HUES6 (cell line): ENCODE data around the gene ECHDC3.

ENCODE experiments used
- H3K27ac ChIP-seq: 2 replicates; pipeline ENCODE4 v1.7.0; 2013; ENCODE audit warnings: low read depth, mild to moderate bottlenecking, low read length, inconsistent platforms
- H3K27me3 ChIP-seq: 2 replicates; pipeline ENCODE4 v1.6.1; 2013; ENCODE audit warnings: low read length; ENCODE audit not compliant: control insufficient read depth, insufficient read depth
- H3K36me3 ChIP-seq: 2 replicates; pipeline ENCODE4 v1.6.1; 2013; ENCODE audit warnings: low read length; ENCODE audit not compliant: control insufficient read depth, insufficient read depth
- H3K4me1 ChIP-seq: 2 replicates; pipeline ENCODE4 v1.6.1; 2013; ENCODE audit warnings: low read length; ENCODE audit not compliant: control insufficient read depth, insufficient read depth
- H3K4me3 ChIP-seq: 2 replicates; pipeline ENCODE4 v1.5.1; 2013; ENCODE audit warnings: low read depth, low read length
- H3K9ac ChIP-seq: one replicate; pipeline ENCODE4 v1.6.1; 2013; ENCODE audit warnings: mild to moderate bottlenecking, low read length
- H3K9me3 ChIP-seq: 2 replicates; pipeline ENCODE4 v1.6.1; 2013; ENCODE audit warnings: low read depth, low read length; ENCODE audit not compliant: control insufficient read depth, insufficient read depth

Gene ECHDC3

DNA sequence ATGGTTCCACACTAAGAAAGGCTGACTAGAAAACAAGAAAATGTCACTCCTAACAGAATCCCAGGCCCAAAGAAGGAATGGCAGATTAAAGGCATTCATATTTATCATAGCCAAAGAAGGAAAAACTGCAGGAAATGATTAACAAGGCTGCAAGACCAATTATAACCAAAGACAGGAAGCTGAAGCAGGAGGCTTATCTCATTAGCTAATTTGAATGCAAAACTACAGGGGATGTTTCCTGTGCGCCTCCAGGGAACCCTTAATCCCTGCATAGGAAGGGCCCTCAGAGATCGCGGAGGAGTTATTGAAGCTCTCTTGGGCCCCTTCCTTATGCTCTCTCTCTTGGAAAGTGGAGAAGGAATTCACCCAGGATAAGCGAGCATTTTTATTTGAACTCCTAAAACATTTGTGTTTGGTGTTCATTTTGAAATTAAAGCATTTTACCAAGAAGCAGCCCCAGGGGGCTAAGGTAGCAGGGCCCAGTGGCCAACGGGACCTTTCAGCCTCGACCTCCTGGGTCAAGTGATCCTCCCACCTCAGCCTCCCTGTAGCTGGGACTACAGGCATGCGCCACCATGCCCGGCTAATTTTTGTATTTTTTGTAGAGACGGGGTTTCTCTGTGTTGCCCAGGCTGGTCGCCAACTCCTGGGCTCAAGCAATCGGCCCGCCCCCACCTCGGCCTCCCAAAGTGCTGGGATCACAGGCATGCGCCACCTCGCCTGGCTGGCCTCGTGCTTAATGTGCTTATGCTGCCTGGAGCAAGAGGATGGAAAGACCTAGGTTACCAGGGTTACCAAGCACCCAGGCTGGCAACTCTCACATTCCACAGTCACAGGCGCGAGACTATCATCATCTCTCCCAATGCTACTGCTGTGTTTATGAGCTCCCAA lies 56.9 kb downstream of the ECHDC3 start:
- H3K9me3 ChIP-seq: no peaks in the 10 kb centered on the region
- H3K4me1 ChIP-seq: peaks cover 10% of the 10 kb centered on the region
- H3K27me3 ChIP-seq: no peaks in the 10 kb centered on the region
- H3K27ac ChIP-seq: peak overlapping the region; percentile 51; the same call in 1 of the 2 replicates
- H3K36me3 ChIP-seq: no peaks in the 10 kb centered on the region
- H3K9ac ChIP-seq: peak overlapping the region; percentile 30
- H3K4me3 ChIP-seq: no peak overlapping the region

DNA sequence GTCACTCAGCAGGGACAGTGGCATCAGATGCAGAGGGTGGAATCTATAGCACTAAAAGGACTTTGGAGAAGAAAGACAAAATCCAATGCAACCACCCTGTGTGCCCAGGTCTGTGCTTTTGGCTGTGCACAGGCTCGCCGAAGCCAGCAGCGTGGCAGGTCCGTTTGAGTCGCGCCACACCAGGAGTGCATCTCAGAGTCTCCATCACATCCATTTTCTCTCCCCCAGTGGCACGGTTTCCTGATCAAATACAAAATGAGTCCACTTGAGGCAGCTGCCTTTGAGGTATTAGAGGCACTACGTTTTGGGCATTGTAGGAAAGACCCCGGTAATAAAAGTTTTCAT lies 57.5 kb downstream of the ECHDC3 start:
- Histone ChIP-seq H3K36me3 (no peaks in the 10 kb centered on the region), H3K4me1 (peaks cover 10% of the 10 kb centered on the region), H3K27ac (no peak overlapping the region), H3K9me3 (no peaks in the 10 kb centered on the region), H3K27me3 (no peaks in the 10 kb centered on the region), H3K9ac (no peak overlapping the region), H3K4me3 (no peak overlapping the region)

DNA sequence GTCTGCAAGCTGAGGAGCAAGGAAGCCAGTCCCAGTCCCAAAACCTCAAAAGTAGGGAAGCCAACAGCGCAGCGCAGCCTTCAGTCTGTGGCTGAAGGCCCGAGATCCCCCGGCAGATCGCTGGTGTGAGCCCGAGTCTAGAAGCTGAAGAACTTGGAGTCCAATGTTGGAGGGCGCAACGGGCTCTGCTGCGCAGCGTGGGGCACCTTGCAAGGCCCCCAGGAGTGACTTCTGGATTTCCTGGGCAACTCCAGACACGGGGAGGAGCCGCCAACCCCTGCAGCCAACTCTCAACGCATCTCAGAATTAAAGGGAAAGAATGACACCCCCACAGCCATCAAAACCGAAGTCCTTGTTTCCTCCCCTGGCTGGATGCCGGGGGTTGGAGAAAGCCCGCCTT lies 62.2 kb downstream of the ECHDC3 start:
- peaks cover 4% of the 10 kb centered on the region; the same call in 1 of the 2 replicates for H3K4me1 ChIP-seq
- H3K4me3 ChIP-seq: no peak overlapping the region
- H3K27ac ChIP-seq: no peak overlapping the region
- no peaks in the 10 kb centered on the region for H3K27me3 ChIP-seq
- H3K9ac ChIP-seq: no peak overlapping the region
- no peaks in the 10 kb centered on the region for H3K36me3 ChIP-seq
- no peaks in the 10 kb centered on the region for H3K9me3 ChIP-seq

DNA sequence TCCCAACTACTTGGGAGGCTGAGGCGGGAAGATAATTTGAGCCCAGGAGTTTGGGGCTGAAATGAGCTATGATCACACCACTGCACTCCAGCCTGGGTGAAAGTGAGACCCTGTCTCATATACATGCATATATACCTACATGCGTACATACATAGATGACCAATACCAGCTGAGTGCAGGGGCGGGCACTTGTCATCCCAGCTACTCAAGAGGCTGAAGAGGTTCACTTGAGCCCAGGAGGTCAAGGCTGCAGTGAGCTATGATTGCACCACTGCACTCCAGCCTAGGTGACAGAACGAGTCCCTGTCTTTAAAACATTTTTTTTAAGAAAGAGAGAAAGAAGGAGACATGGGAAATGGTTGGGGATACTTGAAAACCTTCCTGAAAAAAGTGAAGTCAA lies 63.6 kb downstream of the ECHDC3 start:
- Histone ChIP-seq H3K4me1 (peaks cover 3% of the 10 kb centered on the region; the same call in 1 of the 2 replicates), H3K27ac (no peak overlapping the region), H3K9ac (no peak overlapping the region), H3K9me3 (no peaks in the 10 kb centered on the region), H3K27me3 (no peaks in the 10 kb centered on the region), H3K4me3 (no peak overlapping the region), H3K36me3 (no peaks in the 10 kb centered on the region)

DNA sequence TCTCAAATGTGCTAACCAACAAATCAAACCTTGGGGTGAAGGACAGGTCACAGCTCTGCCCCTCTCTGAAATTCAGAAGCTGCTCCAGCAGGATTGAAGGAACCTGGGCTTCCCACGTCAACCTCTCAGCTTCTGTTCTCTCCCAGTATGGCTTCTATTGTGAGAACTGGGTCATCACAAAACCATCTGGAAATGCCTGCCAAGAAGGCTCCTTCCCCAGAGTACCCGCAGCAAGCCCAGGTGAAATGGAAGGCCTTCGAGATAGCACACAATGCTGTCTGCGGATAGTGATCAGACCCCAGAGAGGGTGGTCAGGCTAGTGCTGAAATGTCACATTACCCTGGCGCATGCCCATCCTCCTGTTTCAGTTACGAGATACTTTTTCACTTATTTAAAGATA lies 64.5 kb downstream of the ECHDC3 start:
- H3K4me3 ChIP-seq: no peak overlapping the region
- H3K9ac ChIP-seq: no peak overlapping the region
- no peaks in the 10 kb centered on the region for H3K27me3 ChIP-seq
- no peak overlapping the region for H3K27ac ChIP-seq
- no peaks in the 10 kb centered on the region for H3K36me3 ChIP-seq
- peaks cover 3% of the 10 kb centered on the region; the same call in 1 of the 2 replicates for H3K4me1 ChIP-seq
- H3K9me3 ChIP-seq: no peaks in the 10 kb centered on the region

DNA sequence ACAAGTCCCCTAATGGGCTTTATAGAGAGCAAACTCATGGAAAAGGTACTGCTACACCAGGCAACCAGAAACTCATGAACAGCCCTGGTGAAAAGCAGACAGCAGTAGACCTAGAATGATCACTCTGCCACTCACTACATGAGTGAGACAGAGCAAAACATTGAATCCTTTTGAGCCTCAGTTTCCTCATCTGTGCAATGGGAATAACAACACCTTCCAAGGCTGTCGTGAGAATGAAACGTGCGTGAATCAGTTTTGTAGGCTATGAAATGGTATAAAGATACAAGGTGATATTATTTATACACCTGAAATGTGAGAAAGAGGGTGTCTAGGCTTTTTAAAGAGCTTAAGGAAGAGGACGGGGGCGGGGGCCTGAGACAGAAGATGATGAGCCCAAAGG lies 66.6 kb downstream of the ECHDC3 start:
- peaks cover 3% of the 10 kb centered on the region; the same call in 1 of the 2 replicates for H3K4me1 ChIP-seq

DNA sequence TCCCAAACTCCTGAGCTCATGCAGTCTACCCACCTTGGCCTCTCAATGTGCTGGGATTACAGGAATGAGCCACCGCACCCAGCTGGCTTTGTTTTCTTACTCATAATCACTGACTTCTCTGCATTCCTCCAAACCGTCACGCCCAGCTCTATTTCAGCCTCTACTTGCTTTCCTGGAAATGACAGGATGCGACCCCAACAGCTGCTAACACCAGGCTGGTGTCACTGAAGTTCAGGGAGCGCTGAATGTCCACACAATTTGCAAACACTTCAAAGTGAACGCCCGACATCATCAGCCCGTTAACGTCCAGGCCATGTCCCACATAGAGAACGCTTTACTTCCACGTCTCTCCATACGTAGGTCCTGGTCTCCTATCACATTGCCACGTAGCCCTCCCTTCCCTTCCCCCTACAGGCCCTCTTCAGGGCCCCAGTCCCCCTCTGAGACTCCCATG lies 68.2 kb downstream of the ECHDC3 start:
- H3K4me1 ChIP-seq: peaks cover 9% of the 10 kb centered on the region
- H3K27me3 ChIP-seq: no peaks in the 10 kb centered on the region
- H3K36me3 ChIP-seq: no peaks in the 10 kb centered on the region
- no peak overlapping the region for H3K9ac ChIP-seq
- no peak overlapping the region for H3K27ac ChIP-seq
- no peaks in the 10 kb centered on the region for H3K9me3 ChIP-seq
- no peak overlapping the region for H3K4me3 ChIP-seq

More for the DNA sequence above, 66.6 kb downstream of the ECHDC3 start:
- Histone ChIP-seq H3K4me3 (no peak overlapping the region), H3K27me3 (no peaks in the 10 kb centered on the region), H3K36me3 (no peaks in the 10 kb centered on the region), H3K27ac (no peak overlapping the region), H3K9ac (no peak overlapping the region), H3K9me3 (no peaks in the 10 kb centered on the region)

DNA sequence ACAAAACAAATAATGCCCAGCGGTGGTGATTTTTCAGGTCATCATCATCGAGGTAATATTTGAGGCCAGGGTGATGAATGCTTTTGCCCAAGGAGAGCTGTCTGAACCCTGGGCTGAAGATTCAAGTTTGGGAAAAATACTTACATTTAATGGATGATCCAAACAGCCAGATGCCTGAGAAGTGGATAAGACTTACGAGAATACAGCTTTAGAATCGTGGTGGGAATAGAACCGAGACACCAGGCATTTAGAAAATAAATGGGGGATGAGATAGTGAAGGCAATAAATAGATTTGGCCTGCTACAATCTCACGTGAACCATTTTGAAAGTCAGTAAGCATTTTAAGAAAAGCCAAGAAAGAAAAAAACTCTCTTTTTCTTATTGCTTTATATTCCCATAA lies 68.8 kb downstream of the ECHDC3 start:
- Histone ChIP-seq H3K36me3 (no peaks in the 10 kb centered on the region), H3K9ac (no peak overlapping the region), H3K27me3 (no peaks in the 10 kb centered on the region), H3K4me1 (peaks cover 9% of the 10 kb centered on the region), H3K27ac (no peak overlapping the region), H3K4me3 (no peak overlapping the region), H3K9me3 (no peaks in the 10 kb centered on the region)

DNA sequence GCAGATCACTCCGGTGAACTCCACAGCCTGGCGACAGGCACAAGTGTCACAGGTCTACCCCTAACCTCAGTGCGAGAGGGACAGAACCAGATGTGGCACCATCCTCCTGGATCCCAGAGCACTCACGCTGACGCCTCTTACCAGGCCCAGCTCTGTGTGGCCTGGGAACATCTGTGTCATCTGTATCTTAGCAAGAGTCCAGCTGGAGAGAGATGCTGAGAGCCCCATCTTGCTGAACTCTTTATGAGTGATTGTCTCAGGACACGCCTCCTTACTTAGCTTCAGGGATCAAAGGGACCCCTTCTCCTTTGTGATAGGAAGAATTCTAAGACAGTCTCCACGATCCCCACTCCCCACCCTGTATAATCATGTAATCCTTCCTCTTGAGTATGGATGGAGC lies 71.0 kb downstream of the ECHDC3 start:
- H3K36me3 ChIP-seq: no peaks in the 10 kb centered on the region
- no peak overlapping the region for H3K4me3 ChIP-seq
- H3K27ac ChIP-seq: no peak overlapping the region
- H3K27me3 ChIP-seq: no peaks in the 10 kb centered on the region
- H3K4me1 ChIP-seq: peaks cover 9% of the 10 kb centered on the region
- H3K9me3 ChIP-seq: no peaks in the 10 kb centered on the region
- no peak overlapping the region for H3K9ac ChIP-seq
